Skin of body (tissue), 2 donors: ENCODE results near the gene CLK4. TPM values are rescaled to one million over a fixed set of nuclear protein-coding genes. Genes with fewer than 3 reads are reported as not detected.

Source experiments
- DNase-seq: peaks from one replicate; lab custom pipeline; 2025; lab: John Stamatoyannopoulos, UW
- total RNA-seq: library from RNA; depleted of rRNA; stranded (reverse); fragments of >200 nt; gene quantifications from one replicate; pipeline ENCODE4 v1.2.3, GENCODE V29; 2014

The CLK4 gene
- total RNA-seq, 1 donor from 2014 or later: 51.8 TPM

GRCh38 chr5:178637356-178638074 is 10.7 kb upstream of the CLK4 start:
- DNase-seq: no peak

GRCh38 chr5:178632285-178632684 is 5.4 kb upstream of the CLK4 start:
- DNase-seq: no peak

- DNase-seq: no peak
Observed at GRCh38 chr5:178630951-178631350, 4.1 kb upstream of the CLK4 start.

GRCh38 chr5:178630475-178630930 is 3.7 kb upstream of the CLK4 start:
- no peak for DNase-seq

GRCh38 chr5:178627259-178627598 is 379 bp upstream of the CLK4 start:
- no peak for DNase-seq

GRCh38 chr5:178625679-178626483 is 969 bp downstream of the CLK4 start:
- peak; percentile 47 for DNase-seq

GRCh38 chr5:178624631-178625546 is 2.0 kb downstream of the CLK4 start:
- no peak for DNase-seq

- no peak for DNase-seq
Observed at GRCh38 chr5:178622679-178623247, 4.1 kb downstream of the CLK4 start.

GRCh38 chr5:178619390-178619789 is 7.5 kb downstream of the CLK4 start:
- no peak for DNase-seq

- no peak for DNase-seq
Observed at GRCh38 chr5:178612299-178612698, 14.6 kb downstream of the CLK4 start.

GRCh38 chr5:178606269-178606668 is 20.6 kb downstream of the CLK4 start:
- no peak for DNase-seq

- DNase-seq: no peak
Observed at GRCh38 chr5:178605788-178606187, 21.1 kb downstream of the CLK4 start.

- DNase-seq: no peak
Observed at GRCh38 chr5:178602752-178603151, 24.1 kb downstream of the CLK4 start.

- DNase-seq: no peak
Observed at GRCh38 chr5:178595750-178596149, 31.1 kb downstream of the CLK4 start.

GRCh38 chr5:178595150-178595549 is 31.7 kb downstream of the CLK4 start:
- DNase-seq: no peak

- no peak for DNase-seq
Observed at GRCh38 chr5:178590924-178591423, 35.9 kb downstream of the CLK4 start.

GRCh38 chr5:178590141-178590923 is 36.5 kb downstream of the CLK4 start, which contains the start of gene COL23A1:
TSS of gene COL23A1 (minus strand) at chr5:178590393.
- DNase-seq: peak; percentile 43

- DNase-seq: peak; percentile 24
Observed at GRCh38 chr5:178589180-178590140, 37.4 kb downstream of the CLK4 start.

GRCh38 chr5:178588769-178589168 is 38.1 kb downstream of the CLK4 start:
- no peak for DNase-seq
